HG03439 (cell line): ENCODE results near the gene CHN2.

Experiments used
- ATAC-seq: cut with Tn5 transposase; IDR thresholded peaks from one replicate; pipeline ENCODE4 v1.9.1; 2021; ENCODE audit warnings: mild to moderate bottlenecking, moderate library complexity; ENCODE audit not compliant: unreplicated experiment

Gene CHN2

GRCh38 chr7:29457141-29457561 lies 262.6 kb downstream of the CHN2 start:
- ATAC-seq, result no peak

GRCh38 chr7:29457565-29458011 lies 263.0 kb downstream of the CHN2 start:
- no peak for ATAC-seq

- ATAC-seq, result no peak
Observed at GRCh38 chr7:29458933-29459332, 264.4 kb downstream of the CHN2 start.

- ATAC-seq, result no peak
Observed at GRCh38 chr7:29459589-29459988, 265.0 kb downstream of the CHN2 start.

- ATAC-seq, result no peak
Observed at GRCh38 chr7:29461996-29462395, 267.4 kb downstream of the CHN2 start.

GRCh38 chr7:29463504-29464158 lies 269.1 kb downstream of the CHN2 start:
- no peak for ATAC-seq

DNA sequence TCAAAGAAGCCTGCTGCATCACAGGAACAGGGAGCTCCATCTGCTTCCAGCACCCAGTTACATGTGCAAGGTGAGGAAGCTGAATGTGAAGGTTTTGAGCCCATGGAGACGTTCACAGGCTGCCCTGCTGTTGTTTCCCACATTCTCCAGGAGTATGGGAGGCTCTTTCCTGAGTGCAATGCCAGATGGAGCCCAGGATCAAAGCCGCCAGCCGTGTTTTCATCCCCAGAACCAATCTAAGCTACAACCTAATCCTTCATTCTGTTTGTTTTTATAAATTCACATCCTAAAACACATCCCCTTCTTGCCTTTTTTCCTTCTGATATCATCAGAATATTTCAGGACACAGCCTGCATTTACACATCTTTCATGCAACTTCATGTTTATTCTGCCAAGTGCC lies 270.2 kb downstream of the CHN2 start:
- no peak for ATAC-seq

GRCh38 chr7:29467193-29467926 lies 272.8 kb downstream of the CHN2 start:
- ATAC-seq, result no peak

GRCh38 chr7:29468196-29468595 lies 273.6 kb downstream of the CHN2 start:
- no peak for ATAC-seq

GRCh38 chr7:29469281-29469680 lies 274.7 kb downstream of the CHN2 start:
- no peak for ATAC-seq

- no peak for ATAC-seq
Observed at GRCh38 chr7:29469976-29470557, 275.5 kb downstream of the CHN2 start.

DNA sequence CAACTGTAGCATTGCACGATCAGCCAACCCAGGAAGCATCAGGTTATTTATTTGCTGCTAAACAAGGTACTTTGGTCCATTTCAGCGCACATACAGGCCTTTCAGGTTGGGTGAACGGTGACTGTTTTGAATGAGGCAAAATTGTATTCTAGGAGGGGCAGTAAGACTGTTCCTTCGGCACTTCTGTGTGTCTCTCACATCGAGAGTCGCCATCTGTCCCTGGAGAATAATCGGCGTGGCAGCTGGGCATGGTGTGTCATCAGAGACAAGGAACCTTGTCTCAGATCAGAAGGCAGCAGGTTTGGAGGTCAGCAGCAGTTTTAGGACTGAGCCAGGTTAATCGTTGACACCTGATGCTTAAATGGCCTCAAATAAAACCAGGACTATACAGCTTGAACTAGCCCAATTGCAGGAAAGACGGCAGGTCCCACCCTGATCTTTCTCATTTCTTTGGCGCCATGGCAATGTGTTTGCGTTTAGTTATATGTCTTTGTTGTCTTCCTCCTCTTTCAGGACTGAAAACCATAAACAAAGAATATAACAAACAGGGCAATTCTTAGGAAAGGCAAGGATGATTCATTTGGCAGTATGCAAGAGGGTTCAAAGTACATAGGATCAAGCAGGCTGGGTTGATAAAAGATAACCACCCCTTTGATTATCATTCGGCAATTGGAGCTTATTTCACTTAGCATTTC lies 277.0 kb downstream of the CHN2 start:
- no peak for ATAC-seq

DNA sequence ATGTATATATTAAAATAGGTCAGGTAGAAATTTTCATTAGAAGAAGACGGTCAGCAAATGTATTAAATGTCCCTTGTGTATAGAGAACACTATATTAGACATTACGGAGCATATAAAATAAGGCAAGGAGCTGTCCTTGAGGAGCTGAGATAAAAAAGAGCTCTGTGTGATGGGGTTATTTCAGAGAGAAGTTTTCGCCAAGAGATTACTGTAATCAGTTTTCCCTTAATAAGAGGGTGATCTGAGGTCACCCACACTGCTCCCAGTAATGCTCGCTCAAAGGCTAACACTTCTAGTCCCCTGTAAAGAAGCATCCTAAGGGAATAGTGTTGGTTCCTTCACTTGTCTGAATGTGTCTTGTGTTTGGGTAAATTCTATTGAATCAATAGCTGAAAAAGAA lies 282.3 kb downstream of the CHN2 start:
- no peak for ATAC-seq

DNA sequence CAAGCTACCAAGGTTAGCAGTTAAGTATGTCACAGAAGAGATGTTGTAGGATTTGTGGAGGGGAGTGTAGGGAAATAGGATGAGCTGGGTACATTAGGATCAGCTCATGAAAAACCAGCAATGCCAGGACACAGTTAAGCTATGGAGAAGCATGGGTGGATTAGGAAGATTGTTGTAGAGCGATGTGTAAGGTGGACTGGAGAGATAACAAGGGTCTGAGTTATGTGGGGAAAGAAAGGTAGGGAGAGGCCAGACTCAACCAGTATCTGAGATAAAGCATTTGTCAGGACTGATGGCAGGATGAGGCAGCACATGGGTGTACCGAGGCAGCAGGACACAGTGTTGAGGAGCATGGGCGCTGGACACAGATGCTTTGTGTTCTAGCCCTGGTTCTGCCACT lies 283.7 kb downstream of the CHN2 start:
- no peak for ATAC-seq

GRCh38 chr7:29478687-29479240 lies 284.2 kb downstream of the CHN2 start:
- no peak for ATAC-seq

DNA sequence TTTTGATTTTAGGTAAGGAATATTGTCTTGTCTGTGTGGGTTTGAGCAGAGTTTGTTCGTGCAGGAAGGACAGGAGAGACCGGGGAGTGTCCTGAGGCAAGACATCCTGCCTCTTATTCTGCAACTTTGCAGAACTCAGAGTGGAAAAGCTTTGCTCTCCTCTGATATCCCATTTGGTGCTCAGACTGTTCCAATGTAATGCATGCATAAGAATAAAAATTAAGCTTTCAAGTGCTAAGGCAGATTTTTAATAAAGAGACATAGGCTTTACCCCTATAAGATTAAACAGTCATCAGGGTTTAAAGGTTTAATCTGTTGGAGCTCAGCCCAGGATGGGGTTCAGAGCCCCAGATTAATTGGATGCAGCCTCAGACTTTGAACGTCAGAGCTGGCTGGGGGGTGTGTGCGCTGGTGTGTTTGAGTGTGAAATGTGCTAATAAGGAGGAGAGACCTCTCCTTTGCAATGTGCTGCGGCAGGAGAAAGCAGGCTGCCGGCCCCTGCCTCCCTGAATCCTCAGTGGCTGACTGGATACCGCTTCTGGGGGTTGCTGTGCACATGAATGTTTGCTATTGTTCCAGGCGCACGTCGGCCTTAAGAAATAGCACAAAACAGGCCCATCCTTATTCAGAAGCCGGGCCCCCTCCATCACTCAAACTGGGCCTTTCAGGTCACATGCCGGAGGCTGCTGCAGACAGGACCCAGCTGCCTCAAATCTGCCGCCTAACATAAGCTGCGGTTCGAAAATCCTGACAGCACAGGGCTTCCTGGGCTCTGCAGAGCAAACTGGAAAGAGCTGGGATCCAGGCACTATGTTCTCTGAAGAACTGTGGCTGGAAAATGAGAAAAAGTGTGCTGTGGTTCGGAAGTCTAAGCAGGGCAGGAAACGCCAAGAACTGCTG lies 285.0 kb downstream of the CHN2 start:
- ATAC-seq, result no peak

DNA sequence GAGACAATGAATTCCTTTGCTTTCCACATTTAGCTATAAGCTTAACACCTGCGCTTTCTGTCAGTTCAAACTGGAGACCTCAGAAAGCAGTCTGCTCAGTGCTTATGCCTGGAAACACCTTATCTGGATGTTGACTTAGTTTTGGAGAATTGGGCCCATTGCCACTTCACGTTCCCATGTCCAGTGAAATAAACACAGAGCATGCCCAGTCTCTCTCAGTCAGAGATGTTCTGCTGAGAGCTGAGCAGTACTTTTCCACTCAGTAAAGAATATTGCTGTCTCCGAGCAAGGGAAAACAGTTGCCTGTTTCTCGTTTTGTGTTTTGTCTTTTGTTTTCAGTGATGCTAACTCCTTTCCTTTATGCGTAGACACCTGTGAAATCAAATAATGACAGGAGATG lies 285.9 kb downstream of the CHN2 start:
- no peak for ATAC-seq

DNA sequence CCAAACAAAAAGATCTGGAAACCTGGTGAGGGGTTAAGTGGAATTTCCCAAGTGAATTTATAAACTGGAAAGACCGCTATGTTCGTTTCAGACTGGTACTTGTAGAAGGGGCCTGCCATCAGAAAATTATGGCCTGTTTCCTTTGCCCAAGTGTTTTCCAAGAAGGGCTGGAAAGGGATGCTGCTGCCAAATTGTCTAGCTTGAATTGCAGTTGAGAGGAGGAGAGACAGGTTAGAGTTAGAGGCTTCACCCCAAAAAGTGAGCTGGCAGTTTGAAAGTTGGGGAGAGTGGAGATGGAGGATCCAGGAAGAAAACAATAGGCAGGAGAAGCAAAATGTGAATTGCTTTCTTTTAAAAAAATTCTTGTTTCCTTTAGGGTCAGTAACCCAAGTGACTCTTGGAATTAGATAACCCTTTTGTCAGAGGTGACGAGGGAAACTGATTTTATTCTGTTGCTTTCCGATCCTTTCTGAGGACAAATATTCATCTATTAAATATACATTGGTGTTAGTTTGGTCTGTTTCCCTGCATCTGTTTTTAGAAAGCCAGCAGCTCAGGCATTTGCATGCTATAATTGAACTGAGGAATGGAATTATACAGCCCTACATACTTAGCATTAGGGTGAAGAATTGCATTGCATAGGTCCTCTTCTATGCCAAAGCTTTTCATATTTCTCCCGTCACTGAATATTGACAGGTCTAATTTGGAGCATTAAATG lies 286.5 kb downstream of the CHN2 start:
- ATAC-seq, result no peak

GRCh38 chr7:29482056-29482455 lies 287.5 kb downstream of the CHN2 start:
- ATAC-seq, result no peak
